Measurements from ENCODE around the gene ABT1.

ABT1 gene

DNA sequence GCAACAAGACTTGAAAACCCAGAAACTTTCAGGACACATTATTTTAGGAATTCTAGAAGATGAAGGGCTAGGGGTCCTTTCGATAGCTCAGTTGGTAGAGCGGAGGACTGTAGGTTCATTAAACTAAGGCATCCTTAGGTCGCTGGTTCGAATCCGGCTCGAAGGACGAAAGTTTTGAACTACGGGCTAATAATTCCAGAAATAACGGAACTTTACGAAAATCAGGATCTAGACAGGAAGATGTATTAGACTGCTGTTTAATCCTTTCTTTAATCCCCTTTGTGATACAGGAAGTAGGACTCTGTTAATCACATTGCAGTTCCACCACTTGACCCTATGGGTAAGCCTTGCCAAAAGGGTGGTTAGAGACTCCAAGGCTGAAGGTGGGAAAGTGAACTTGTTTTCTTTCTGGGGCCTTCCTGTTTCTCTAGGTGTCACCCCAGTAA, 21.2 kb upstream of the ABT1 start:
- peak; percentile 36 for DNase-seq

DNA sequence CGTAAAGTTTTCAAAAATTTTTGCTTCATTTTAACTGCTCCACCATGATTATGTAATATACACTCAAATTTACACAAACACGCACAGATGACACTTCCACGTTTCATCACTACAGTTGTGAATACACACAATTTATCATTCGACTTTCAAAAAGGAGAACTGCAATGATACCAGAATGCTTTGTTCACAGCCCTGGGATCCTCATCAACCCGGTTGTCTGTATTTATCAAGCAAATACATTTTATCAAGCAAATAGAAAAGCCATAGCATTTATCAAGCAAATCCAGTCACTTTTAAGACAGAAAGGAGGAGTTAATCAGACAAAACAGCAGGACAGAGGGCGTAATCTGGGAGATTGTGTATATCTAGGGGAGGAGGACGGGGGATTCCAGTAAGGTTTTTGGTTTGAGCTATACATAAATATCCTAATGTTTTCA, 20.3 kb upstream of the ABT1 start:
- DNase-seq: no peak

DNA sequence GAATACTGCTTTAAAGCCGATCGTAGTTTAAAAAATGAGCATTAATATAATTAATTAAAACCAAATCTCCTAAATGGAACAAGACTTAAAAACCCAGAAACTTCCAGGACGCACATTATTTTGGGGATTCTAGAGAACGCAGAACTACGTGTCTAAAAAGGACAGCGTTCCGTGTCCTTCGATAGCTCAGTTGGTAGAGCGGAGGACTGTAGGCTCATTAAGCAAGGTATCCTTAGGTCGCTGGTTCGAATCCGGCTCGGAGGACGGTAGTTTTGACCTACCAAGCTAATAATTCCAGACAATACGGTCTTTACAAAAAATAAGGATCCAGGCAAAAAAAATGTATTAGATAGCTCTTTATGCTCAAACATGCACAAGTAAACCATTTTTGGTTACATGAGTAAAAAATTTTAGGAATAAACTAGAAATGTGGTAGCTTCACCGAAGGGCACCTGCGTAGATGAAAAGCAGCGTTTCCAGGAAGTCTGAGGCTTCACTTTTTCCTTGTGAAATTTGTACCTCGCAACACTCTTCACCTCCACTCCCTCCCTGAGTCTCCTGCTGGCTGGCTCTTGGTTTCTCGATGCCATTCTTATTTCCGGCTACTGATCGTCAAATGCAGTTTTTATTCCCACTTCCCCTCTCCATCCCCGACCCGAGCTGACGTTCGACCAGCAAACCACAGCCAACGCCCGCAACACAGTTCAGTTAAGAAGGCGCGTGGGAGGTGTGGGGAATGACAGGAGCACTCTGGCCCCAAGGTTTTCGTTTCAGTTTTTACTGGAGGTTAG, 19.6 kb upstream of the ABT1 start:
- peak; percentile 65 for DNase-seq

- DNase-seq: no peak
These were observed 19.1 kb upstream of the ABT1 start for GRCh38 chr6:26577720-26578072.

- DNase-seq: no peak
These were observed 18.5 kb upstream of the ABT1 start for GRCh38 chr6:26578279-26578678.

DNA sequence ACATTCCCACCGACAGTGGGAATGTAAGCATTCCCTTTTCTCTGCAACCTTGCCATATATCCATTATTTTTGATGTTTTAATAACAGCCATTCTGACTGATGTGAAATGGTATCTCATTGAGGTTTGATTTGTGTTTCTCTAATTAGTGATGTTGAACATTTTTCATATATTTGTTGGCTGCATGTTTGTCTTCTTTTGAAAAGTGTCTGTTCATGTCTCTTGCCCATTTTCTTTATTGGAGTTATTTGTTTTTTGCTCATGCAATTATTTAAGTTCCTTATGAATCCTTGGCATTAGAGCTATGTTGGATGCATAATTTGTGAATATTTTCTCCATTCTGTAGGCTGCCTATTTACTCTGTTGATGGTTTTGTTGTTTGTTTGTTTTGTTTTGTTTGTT, 18.0 kb upstream of the ABT1 start:
- DNase-seq: no peak

GRCh38 chr6:26581164-26581915, 15.4 kb upstream of the ABT1 start:
- no peak for DNase-seq

GRCh38 chr6:26588965-26589364, 7.8 kb upstream of the ABT1 start:
- DNase-seq: no peak

GRCh38 chr6:26592649-26593048, 4.1 kb upstream of the ABT1 start:
- no peak for DNase-seq

GRCh38 chr6:26593278-26594130, 3.2 kb upstream of the ABT1 start:
- no peak for DNase-seq

DNA sequence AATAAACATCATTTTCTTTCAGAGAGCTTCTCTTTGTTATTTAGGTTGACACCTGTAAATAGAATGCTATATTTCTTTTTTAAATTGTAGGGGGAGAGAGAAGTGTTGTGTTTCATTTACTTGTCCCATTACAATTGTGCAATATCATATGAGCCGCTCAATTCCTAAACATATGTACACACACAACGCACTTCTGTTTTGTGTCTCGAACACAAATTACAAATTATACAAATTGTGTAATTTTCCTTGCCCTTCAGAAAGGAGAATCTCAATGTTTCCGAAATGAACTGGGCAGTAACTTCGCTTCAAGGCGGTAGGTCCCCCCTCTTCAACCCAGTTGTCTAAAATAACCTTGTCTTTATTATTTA, 2.6 kb upstream of the ABT1 start:
- DNase-seq: no peak

GRCh38 chr6:26594730-26595632, 1.8 kb upstream of the ABT1 start:
- DNase-seq: peak; percentile 46

GRCh38 chr6:26595669-26596269, 984 bp upstream of the ABT1 start:
- DNase-seq: peak; percentile 78

GRCh38 chr6:26597389-26597766, 625 bp downstream of the ABT1 start:
- no peak for DNase-seq

GRCh38 chr6:26597821-26598220, 1.1 kb downstream of the ABT1 start:
- DNase-seq: no peak

- DNase-seq: no peak
These were observed 1.5 kb downstream of the ABT1 start for GRCh38 chr6:26598267-26598666.

GRCh38 chr6:26599134-26599533, 2.4 kb downstream of the ABT1 start:
- no peak for DNase-seq

- no peak for DNase-seq
These were observed 2.8 kb downstream of the ABT1 start for GRCh38 chr6:26599591-26599990.

- no peak for DNase-seq
These were observed 4.0 kb downstream of the ABT1 start for GRCh38 chr6:26600759-26601158.

DNA sequence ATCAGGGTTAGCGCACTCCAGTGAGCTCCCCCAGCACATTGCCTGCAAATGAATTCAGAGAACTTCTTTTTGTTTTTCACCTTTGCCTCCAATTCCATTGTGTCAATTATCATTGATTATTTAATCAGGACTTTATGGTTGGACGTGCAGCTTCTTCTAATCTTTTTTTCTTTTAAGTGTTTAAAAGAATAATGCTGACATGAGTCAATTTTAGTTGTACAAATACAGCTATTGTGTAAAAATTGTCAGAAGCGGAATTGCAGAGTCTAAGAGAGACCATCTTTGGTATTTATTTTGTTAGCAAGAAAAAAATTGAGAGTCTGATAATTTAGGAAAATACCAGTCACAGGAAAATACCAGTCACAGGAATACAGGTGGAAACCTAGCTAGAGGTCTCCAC, 5.5 kb downstream of the ABT1 start:
- DNase-seq: no peak

DNA sequence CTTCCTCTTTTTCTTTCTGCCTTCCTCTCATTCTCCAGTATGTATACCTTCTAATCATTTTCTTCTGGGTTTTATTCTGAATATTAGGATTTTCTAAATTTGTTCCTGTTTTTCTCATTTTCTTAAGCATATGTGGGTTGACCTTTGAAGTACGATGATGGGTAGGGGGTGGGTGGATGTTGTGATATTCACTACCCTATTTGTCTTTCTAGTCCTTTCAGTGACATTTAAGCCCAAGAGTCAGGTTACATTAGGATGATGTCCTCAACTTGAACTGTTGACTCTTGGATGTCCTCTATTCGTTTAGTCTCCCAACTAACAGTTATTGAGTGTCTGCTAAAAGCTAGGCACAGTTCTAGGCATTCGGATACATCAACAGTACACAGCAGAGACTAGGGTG, 7.3 kb downstream of the ABT1 start:
- DNase-seq: no peak

GRCh38 chr6:26604797-26605196, 8.0 kb downstream of the ABT1 start:
- DNase-seq: no peak
